Islet precursor cell (in vitro differentiated cells): ENCODE measurements around the gene CST4.
"Not testable (repeated sequence)": the region's sequence is repeated elsewhere in the genome, so short reads cannot be mapped to it uniquely, and the experiment has no call there.

ENCODE experiments used
- DNase-seq: peaks from one replicate; pipeline ENCODE4 v3.0.0-alpha.2; 2018

Gene CST4, protein sequence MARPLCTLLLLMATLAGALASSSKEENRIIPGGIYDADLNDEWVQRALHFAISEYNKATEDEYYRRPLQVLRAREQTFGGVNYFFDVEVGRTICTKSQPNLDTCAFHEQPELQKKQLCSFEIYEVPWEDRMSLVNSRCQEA

DNA sequence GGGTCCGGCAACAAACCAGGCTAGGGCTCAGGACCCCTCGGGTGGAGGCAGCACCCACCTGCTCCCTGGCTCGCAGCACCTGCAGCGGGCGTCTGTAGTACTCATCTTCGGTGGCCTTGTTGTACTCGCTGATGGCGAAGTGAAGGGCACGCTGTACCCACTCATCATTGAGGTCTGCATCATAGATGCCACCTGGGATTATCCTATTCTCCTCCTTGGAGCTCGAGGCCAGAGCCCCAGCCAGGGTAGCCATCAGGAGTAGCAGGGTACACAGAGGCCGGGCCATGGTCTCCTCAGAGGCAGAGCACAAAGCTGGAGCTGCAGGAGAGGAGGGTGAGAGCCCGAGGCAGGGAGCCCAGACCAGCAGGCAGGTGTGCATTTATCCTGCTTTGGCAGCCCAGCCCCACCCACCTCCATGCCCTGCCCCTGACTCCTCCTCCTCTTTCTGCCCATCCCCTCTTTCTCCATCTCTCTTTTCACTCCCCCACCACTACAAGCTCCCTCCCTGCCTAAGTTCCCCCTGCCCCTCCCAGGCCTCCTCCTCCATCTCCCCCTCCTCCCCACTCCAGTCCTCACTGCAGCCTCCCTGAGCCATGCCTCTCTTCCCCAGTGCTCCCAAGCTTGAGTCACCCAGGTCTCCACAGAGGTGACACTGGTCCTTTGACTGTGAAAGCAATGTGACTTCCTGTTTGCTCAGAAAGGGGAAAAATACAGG is at the start of gene CST4:
TSS of gene CST4 (minus strand) at position 355 of the 715 bp plus-strand sequence. CDS start at position 286, 69 bp downstream.
- DNase-seq, result not testable (repeated sequence)

DNA sequence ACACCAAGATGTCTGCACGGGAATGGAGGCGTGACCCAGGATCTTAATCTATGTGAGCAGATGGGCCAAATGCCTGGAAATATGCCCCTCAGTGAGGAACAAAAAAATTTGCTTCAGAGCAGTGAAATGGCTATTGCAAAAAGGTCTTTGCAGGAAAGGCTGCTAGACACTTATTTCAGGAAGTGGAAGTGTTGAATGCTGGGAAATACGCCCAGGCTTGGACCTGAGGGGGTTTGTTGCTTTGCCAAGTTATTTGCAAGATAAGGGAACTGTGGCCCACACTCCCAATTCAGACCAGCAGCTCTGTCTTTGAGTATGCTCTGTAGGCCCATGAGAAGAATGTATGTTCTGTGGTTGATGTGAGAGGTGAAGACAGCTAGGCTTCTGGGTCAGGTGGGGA is 46.6 kb upstream of the CST4 start:
- not testable (repeated sequence) for DNase-seq

DNA sequence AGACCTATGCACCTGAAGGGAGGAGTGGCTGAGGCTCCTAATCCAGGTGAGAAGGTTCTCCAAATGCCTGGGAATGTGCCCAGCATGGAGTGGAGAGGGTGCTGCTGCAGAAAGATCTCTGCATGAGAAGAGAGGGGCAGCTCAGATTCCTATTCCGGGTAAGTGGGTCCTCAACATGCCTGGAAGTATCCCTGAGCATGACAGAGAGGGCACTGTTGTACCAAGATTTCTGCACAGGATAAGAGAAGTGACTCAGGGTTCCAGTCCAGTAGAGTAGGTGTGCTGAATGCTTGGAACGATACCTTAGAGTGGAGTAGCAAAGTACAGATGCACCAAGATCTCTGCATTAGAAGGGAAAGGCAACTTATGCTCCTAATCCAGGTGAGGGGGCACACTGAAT is 46.1 kb upstream of the CST4 start:
- DNase-seq, result not testable (repeated sequence)

DNA sequence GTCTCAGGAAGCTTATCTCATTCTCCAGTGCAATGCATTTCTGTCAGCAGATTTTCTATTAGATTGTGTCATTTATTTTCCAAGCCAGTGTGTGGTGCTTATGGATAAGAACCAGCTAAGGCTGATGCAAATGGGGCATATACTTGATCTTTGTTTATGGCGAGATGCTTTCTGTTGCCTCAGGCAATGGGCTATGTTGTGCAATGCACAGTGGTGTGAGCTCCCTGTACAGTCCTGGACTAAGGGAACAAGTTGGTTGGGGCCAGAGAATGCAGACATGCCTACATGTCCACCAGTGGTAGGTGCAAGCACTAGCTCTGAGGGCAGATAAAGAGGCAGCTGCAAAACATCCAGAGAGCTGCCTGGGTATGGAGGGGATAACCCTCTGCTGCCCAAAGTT is 45.6 kb upstream of the CST4 start:
- DNase-seq, result not testable (repeated sequence)

DNA sequence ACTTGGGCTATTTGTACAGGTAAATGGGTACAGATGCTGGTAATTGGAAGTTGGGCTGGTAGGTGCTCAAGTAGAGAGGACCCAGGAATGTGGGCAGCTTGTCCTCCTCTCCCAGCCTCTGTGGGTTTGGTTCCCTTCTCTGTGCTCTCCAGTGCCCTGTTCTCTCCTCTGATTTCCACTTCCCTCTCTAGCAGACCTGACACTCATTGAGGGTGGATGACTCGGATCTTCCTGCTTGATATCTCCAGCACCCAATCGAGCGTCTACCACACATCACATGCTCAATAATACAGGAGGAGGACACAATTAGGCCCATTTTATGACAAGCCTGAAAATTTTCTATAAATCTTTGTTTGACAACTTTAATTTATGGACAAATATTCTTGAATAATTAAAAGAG is 38.2 kb upstream of the CST4 start:
- no peak for DNase-seq

DNA sequence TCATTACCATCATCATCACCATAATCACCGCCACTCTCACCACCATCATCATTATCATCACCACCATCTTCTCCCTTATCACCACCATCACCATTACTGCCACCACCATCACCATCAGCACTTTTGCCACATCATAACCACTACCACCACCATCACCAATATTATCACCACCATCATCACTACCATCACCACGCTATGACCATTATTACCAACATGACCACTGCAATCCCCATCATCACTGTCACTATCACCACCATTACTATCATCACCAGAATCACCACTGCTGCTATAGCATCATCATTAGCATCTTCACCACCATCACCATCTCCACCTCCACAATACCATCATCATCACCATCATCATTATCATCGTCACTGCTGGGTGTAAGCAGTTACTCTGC is 36.3 kb upstream of the CST4 start:
- DNase-seq, result no peak

DNA sequence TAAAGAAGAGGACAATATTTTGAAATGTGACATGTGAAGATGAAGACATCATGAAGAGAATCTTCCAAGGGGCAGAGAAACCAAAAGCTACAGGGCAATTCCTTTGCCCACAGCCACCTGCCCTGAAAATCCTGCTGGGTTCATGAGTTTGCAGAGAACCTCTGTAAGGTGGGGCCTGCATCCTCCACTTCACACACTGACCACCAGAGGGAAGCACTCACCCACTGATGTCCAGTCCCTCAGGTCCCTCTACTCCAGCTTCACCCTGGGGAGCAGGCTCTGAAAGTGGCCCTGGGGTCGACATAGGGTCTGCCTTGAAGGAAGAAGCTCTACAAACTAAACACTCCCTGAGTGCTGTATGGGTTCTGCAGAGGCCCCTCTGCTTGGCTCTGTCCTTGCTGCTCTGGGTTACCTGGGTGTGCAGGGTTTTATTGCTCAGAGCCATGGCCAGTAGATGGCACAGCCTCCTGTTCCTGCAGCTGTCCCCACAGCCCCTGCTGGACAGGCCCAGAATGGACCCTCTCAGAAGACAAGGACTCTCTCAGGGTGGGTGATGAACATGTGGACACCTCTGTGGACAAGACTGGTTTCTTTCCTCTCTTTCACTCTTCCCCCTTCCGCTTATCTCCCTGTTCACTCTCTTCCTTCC is 34.9 kb upstream of the CST4 start:
- peak; percentile 62 for DNase-seq

DNA sequence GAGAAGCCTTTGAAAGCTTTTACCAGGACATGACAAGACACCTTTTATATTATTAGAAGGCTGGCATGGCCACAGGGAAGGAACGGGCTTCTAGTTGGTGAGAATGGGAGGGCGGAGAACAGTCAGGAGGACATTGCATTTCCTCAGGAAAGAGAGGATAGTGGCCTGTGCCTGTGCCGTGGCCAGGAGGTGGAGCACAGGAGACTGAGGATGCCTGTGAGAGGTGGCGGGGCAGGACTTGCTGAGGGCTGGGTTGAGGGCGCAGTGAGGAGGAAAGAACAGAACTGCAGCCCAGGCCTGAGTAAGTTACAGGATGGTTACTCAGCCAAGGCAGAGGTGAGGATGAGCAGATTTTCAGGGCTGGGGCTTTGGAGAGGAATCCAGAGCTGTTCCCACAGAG is 34.0 kb upstream of the CST4 start:
- DNase-seq, result not testable (repeated sequence)

DNA sequence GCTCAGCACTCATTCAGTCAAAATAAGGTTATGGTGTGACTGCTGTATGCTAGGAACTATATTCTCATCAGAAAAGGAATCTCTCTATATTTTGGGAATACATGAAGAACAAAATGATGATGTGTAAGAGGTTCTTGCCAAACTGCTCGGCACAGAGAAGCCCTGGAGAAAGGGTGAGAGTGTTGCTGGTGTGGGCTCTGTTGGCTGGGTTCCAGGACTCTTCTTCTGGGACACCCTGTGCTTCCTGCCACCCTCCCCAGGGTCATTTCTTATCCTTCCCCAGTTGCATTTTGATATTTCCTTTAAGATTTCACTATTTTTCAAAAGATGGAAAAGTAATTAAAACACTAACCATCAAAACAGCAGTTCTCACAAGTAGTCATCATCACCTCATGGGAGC is 33.1 kb upstream of the CST4 start:
- no peak for DNase-seq

DNA sequence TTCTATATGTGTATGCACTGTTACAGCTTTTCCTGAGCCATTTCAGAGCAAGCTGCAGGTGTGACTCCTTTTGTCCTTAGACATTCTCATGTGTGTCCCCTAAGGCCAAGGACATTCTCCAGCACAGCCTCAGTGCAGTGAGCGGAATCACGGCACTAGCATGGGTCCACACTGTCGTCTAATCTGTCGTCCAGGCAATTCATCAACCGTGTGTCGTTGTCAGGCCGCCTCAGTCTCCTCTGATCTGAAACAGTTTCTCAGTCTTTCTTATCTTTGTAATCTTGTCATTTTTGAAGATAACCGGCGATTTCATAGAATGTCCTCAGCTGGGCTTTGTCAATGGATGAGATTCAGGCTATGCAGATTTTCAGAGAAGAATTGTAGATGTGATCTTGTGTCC is 30.5 kb upstream of the CST4 start:
- not testable (repeated sequence) for DNase-seq

DNA sequence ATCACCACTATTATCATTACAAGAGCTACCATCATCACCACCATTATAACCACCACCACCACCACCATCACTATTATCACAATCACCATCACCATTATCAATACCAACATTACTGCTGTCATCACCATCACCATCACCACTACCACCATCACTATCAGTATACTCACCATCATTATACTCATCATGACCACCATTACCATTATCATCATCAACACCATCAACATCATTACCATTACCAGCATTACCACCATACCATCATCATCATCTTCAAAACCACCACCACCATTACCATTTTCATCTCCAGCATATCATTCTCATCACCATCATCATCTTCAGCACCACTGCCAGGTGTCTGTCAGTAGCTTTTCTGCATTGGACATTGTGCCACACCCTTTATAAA is 22.9 kb upstream of the CST4 start:
- not testable (repeated sequence) for DNase-seq

DNA sequence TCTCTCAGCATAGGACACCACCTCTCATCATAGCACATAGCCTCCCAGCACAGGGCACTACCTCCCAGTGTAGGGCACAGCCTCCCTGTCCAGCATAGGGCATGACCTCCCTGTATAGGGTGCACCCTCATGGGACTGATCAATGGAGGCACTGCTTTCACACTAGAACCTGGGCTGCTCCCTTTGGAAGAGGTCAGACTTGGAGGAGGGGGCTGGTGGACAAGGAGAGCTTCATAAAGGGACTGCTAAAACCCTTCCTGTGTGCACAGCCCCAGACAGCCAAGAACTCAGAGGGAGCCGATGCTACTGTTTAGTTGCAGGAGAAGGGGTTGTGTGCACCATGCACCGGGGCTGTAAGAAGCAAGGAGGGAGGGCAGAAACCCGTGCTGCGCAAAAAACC is 21.9 kb upstream of the CST4 start:
- DNase-seq, result no peak

DNA sequence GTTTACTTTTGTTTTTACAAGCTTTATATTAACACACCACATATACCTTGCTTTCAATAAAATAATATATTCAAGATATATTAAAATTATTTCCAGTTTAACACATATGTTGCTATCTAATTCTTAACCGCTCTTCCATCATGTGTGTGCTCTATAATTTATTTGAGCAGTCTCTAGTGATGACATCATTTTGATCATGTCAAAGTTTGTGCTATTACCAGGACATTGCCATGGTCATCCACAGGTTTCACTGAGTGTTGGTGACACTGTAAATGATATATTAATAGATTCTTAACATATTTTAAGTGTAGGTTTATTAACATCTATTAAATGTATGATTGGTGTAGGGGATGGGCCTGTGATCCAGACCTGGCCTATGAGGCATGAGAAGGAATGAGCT is 17.1 kb upstream of the CST4 start:
- no peak for DNase-seq

DNA sequence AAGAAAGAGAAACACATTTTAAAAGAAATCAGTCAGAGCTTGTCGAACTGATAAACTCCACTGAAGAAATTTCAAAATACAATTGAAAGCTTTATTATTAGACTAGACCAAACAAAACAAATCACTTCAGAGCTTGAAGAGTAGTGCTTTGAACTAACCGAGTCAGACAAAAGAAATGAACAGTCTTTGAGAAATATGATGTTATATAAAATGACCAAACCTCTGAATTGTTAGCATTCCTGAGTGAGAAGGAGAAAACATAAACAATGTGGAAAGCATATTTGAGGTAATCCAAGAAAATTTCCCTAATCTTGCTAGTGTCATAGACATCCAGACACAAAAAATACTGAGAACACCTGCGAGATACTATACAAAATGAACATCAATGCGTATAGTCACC is 13.2 kb upstream of the CST4 start:
- DNase-seq, result no peak

DNA sequence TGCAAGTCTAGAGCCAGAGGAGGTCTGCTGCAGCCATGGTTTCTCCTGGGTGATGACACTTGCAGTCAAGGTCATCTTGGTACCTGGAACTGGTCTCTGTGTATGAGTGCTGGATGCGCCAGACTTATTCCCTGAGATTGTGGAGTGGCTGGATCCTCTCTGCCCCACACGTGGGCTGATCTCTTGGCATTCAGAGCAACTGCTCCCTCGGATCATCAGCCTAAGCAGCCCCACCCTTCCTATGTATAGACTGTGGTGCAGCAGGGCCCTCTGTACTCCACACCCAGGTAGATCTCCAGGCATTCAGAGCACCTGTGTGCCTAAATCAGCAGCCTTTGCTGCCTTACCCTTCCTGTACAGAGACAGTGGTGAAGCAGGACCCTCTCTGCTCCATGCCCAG is 12.1 kb upstream of the CST4 start:
- DNase-seq, result no peak

DNA sequence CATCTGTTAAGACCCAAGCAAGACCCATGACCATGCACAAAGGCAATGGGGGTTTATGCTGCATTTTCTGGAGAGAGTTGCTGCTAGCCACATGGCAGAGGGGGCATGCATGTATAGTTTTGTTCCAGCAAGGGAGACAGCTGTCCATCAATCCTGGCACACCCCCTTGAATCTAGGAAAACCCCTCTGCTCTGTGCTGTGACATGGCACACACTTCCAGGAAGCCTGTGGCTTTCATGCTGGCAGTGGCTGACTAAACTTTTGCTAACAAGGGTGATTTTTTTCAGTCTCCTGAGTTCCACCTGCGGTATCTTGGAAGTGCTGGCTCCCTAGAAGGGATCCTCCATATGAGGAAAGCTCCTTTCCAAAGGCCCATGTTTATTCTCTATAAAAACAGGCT is 9.1 kb upstream of the CST4 start:
- no peak for DNase-seq

DNA sequence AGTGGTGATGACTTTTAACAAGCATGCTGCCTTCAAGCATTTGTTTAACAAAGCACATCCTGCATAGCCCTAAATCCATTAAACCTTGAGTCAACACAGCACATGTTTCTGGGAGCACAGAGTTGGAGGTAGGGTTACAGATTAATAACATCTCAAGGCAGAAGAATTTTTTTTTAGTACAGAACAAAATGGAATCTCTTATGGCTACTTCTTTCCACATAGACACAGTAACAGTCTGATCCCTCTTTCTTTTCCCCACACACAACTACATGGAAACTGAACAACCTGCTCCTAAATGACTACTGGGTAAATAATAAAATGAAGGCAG is 6.2 kb upstream of the CST4 start:
- DNase-seq, result not testable (repeated sequence)

DNA sequence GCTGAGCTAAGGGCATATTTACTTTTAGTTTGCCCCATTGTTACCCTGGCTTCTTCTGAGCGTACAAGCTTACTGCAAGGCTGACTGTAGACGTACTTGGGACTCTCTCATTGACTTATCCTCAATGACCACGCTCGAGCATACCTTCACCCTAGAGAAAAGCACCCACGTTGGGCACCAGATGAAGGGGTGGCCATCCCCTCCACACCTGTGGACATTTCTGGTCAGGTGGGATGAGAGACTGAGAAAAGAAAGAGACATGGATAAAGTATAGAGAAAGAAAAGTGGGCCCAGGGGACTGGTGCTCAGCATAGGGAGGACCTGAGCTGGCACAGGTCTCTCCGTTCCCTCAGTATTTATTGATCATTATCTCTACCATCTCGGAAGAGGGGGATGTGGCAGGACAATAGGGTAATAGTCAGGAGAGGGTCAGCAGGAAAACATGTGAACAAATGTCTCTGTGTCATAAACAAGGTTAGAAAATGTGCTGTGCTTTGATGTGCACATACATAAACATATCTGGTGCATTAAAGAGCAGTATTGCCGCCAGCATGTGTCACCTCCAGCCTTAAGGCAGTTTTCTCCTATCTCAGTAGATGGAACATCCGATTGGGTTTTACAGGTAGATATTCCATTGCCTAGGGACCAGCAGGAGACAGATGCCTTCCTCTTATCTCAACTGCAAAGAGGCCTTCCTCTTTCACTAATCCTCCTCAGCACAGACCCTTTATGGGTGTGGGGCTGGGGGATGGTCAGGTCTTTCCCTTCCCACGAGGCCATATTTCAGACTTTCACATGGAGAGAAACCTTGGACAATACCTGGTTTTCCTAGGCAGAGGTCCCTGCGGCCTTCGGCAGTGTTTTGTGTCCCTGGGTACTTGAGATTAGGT is 5.6 kb upstream of the CST4 start:
- DNase-seq, result peak; percentile 72

DNA sequence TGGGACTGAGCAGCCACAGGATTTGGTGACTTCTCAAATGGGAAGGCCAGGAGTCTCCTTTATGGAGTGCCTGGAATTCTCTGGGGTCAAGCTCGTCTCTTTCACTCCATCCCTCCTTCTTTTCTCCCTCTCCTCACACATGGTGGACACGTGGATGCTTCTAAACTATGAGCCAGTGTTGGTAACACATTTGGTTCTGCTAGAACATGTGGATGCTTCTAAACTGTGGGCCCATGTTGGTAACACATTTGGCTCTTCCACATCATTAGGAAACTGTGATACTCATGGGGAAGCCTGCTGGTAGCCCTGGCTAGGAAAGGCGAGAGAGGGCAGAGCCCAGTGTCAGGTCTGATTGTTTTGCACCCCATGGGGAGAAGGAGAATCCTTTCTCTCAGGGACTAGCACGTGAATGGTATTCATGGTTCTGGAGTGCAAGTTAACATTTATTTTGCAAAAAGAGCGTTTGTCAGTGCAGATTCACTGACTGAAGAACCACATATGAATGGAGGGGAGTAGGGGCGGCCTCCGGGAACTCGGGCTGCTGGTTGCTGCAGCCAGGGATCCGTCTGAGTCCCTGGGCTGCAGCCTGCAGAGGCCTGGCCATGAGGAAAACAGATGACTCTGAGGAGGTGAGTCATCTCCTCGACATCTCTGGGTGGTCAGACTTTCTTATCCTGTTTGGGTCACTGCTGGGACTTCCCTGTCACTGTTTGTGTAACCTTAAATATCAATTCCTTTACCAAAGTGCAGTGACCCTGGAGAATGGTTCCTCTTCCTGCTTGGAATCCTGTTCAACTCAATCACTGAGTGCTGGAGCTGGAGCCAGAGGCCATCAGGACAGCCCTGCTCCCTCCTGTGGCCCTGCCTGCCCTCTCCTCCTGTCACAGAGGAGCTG is 4.1 kb upstream of the CST4 start:
- peak; percentile 84 for DNase-seq

DNA sequence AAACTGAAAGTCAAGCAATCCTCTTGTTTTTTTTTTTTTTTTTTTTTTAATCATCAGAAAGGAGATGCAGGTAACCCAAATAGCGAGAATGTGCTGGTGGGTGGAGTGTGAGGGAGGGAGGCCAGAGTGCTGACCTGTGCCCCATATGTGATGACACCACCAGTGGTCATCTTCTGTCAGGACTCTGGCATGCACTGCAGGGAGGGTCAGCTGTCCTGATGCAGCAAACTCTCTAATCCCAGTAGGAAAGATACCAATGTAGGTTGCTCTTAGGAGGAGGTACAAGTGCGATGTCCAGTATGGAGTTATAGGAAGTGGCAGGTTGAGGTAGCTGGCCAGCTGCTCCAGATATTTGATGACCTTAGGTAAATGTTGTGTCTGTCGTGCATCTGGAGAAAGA is 2.8 kb upstream of the CST4 start:
- DNase-seq, result no peak

DNA sequence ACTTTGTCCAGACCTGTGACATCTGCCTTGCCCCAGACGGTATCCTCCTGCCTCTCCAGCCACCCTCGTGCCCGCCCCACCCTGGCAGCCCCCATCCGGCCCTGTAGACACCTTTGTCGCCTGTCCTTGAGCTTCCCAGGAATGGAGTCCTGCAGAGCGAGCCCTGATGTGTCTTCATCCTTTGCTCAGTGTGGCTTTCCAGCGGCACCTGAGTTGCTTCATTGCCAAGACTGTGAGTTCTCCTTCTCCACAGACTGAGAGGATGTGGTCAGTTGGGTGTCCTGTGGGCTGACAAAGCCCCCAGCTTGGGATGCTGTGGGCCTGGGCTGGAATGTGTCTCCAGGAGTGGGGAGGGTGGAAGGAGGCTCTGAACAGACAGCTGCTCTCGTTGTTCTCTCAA is 1.7 kb upstream of the CST4 start:
- DNase-seq, result no peak

DNA sequence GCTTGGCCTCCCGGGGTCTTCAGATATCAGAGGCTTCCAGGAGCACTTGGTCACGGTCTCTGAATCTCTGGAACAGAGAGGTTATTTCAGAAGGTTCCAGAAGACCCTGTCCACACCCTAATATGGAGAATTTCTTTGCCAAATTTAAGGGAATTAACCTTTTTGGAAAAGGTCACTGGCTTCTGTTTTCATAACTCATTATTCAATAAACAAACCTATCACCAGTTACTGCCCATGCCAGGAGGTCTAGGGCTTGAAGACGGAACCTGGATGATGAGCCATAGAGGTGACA is 507 bp upstream of the CST4 start:
- DNase-seq, result no peak

DNA sequence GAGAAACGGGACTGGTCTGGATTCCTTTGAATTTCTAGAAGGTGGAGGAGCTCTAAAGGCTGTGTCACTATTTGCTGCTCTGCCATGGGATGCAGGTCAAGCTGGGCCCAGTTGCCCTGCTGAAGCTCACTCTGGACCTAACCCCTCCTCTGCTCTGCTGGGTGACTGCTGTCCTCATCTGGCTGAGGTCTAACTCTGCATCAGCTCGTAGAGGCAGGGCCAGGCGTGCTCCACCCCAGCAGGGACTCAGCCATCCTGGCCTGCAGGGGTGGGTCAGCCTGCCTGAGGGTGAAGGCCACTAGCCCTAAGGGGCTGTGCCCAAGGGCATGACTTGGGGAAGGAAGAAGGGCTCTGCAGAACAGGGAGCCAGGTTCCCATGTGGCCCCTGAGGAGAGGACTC is 852 bp downstream of the CST4 start:
- no peak for DNase-seq
